CD14-positive monocyte (primary cell): ENCODE measurements around the gene ZNF738. TPM values are rescaled to one million over a fixed set of nuclear protein-coding genes. Genes with fewer than 3 reads are reported as not detected.

Experiments used
- DNase-seq, 3 donors: peaks; one replicate each; pipeline ENCODE4 v3.0.0-alpha.2; 2011 to 2022
- H2AFZ ChIP-seq: 2 replicates; pipeline ENCODE4 v1.6.0; 2012; ENCODE audit warnings: mild to moderate bottlenecking, low read depth, low read length, inconsistent platforms; ENCODE audit not compliant: insufficient read depth, poor library complexity, severe bottlenecking
- H3K27ac ChIP-seq, 2 donors: 1 replicate in 1 of 2; 2 replicates in 1 of 2; pipeline ENCODE4 v1.5.1; 2012 to 2013; ENCODE audit warnings: low read length in 2 of 2, control low read depth in 1 of 2, inconsistent platforms in 1 of 2, low read depth in 1 of 2, mild to moderate bottlenecking in 1 of 2
- H3K27me3 ChIP-seq, 2 donors: one replicate each; pipeline versions ENCODE4 v1.6.0 to v1.6.1; 2011 to 2013; ENCODE audit warnings: low read length in 2 of 2; ENCODE audit not compliant: control insufficient read depth in 2 of 2, insufficient read depth in 2 of 2
- H3K36me3 ChIP-seq, 2 donors: replicated peaks in 1 of 2; 1 replicate in 1 of 2; 2 replicates in 1 of 2; pipeline versions ENCODE4 v1.5.1 to v1.6.1; 2012 to 2013; ENCODE audit warnings: low read length in 2 of 2, control low read depth in 1 of 2, inconsistent platforms in 1 of 2, mild to moderate bottlenecking in 1 of 2; ENCODE audit not compliant: insufficient read depth in 2 of 2, control insufficient read depth in 1 of 2
- H3K4me1 ChIP-seq, 2 donors: 1 replicate in 1 of 2; 2 replicates in 1 of 2; pipeline versions ENCODE4 v1.5.1 to v1.6.1; 2012 to 2013; ENCODE audit warnings: low read length in 2 of 2, control low read depth in 1 of 2, inconsistent platforms in 1 of 2, mild to moderate bottlenecking in 1 of 2, moderate library complexity in 1 of 2; ENCODE audit not compliant: insufficient read depth in 2 of 2, control insufficient read depth in 1 of 2
- H3K4me2 ChIP-seq: replicated peaks from 2 replicates; pipeline ENCODE3; 2012; ENCODE audit warnings: low read length, moderate library complexity, mild to moderate bottlenecking; ENCODE audit not compliant: poor library complexity, severe bottlenecking; ENCODE audit errors: extremely low read depth
- H3K4me3 ChIP-seq, 3 experiments: fragments of 200-600 bp in 1 of 3; sonication (generic) in 1 of 3; replicated peaks in 1 of 3; 1 replicate in 2 of 3; 2 replicates in 1 of 3; pipeline ENCODE4 v1.5.1; 2011 to 2013; ENCODE audit warnings: low read length in 3 of 3, mild to moderate bottlenecking in 3 of 3, control low read depth in 2 of 3, low read depth in 2 of 3, inconsistent platforms in 1 of 3, moderate library complexity in 1 of 3
- H3K79me2 ChIP-seq: 2 replicates; pipeline ENCODE4 v1.6.0; 2012; ENCODE audit warnings: mild to moderate bottlenecking, control low read depth, inconsistent platforms, low read length, moderate library complexity; ENCODE audit not compliant: insufficient read depth
- H3K9ac ChIP-seq: 2 replicates; pipeline ENCODE4 v1.6.0; 2017; ENCODE audit warnings: low read length, mild to moderate bottlenecking; ENCODE audit not compliant: insufficient read depth, poor library complexity, severe bottlenecking
- H3K9me3 ChIP-seq, 2 donors: replicated peaks in 1 of 2; 1 replicate in 1 of 2; 2 replicates in 1 of 2; pipeline versions ENCODE4 v1.5.1 to v1.6.1; 2012 to 2013; ENCODE audit warnings: low read length in 2 of 2, control low read depth in 1 of 2; ENCODE audit not compliant: control insufficient read depth in 1 of 2, insufficient read depth in 1 of 2
- H4K20me1 ChIP-seq: 2 replicates; pipeline ENCODE4 v1.6.0; 2012; ENCODE audit warnings: mild to moderate bottlenecking, low read length, control low read depth, moderate library complexity; ENCODE audit not compliant: insufficient read depth
- H3K27ac Mint-ChIP-seq, 7 donors: one replicate each; pipeline ENCODE4 v1.8.0; 2020; ENCODE audit warnings: mild to moderate bottlenecking in 7 of 7, mixed read lengths in 7 of 7, moderate library complexity in 6 of 7, inconsistent platforms in 2 of 7
- H3K27me3 Mint-ChIP-seq, 3 donors: one replicate each; pipeline ENCODE4 v1.8.0; 2021 to 2022; ENCODE audit warnings: low read depth in 3 of 3, mild to moderate bottlenecking in 3 of 3, mixed read lengths in 3 of 3, moderate library complexity in 3 of 3, inconsistent platforms in 1 of 3
- H3K36me3 Mint-ChIP-seq, 2 donors: one replicate each; pipeline ENCODE4 v1.8.0; 2020; ENCODE audit warnings: mixed read lengths in 2 of 2, inconsistent platforms in 1 of 2, mild to moderate bottlenecking in 1 of 2
- H3K4me1 Mint-ChIP-seq: one replicate; pipeline ENCODE4 v1.8.0; 2020; ENCODE audit warnings: mild to moderate bottlenecking, mixed read lengths
- H3K4me3 Mint-ChIP-seq, 2 donors: one replicate each; pipeline ENCODE4 v1.8.0; 2020; ENCODE audit warnings: mild to moderate bottlenecking in 2 of 2, mixed read lengths in 2 of 2, moderate library complexity in 1 of 2
- H3K9me3 Mint-ChIP-seq, 7 donors: one replicate each; pipeline ENCODE4 v1.8.0; 2020 to 2022; ENCODE audit warnings: mixed read lengths in 7 of 7, mild to moderate bottlenecking in 6 of 7, moderate library complexity in 6 of 7, inconsistent platforms in 2 of 7
- CTCF ChIP-seq: fragments of 200-600 bp; IDR thresholded peaks from one replicate; pipeline ENCODE4 v1.8.0; 2022; ENCODE audit warnings: antibody characterized with exemption, mild to moderate bottlenecking
- WGBS: methylation state at CpG from one replicate; pipeline ENCODE4 v1.1.5; 2013; ENCODE audit warnings: missing lambda C conversion rate; ENCODE audit not compliant: insufficient coverage; 5-methylcytosine and 5-hydroxymethylcytosine counted together
- intact Hi-C, 2 donors: fragments of 100-400 bp; cut with micrococcal nuclease; formaldehyde crosslinking; loops; one replicate each; pipeline versions ENCODE4 v1.15.0 to v1.15.1; 2023
- polyA plus RNA-seq, 3 donors: library from polyadenylated mRNA; depleted of rRNA in 1 of 3; unstranded in 2 of 3; stranded (reverse) in 1 of 3; fragments of 300-500 nt in 2 of 3; fragments of >200 nt in 1 of 3; fragmentation: Illumina TruSeq in 2 of 3; gene quantifications; 1 replicate in 2 of 3; 2 replicates in 1 of 3; pipeline ENCODE4 v1.2.3, GENCODE V29; 2012 to 2021

ZNF738 gene
- polyA plus RNA-seq, 3 donors = 3.5 to 5.0 (median 4.0) TPM

DNA sequence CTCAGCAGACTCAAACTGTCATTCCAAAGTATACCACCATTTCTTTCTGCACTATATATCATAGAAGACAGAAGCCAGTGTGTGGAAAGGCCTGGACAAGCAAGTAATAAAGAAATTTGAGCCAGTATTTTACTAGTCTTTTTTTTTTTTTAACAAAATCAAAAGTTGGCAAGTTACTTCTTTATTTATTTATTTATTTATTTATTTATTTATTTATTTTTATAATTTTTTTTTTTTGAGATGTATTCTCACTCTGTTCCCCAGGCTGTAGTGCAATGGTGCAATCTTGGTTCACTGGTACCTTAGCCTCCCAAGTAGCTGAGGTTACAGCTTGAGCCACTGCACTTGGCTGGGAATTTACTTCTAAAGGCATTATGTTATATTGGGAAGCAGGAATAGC is 63.4 kb downstream of the ZNF738 start:
- peak overlapping the region in 1 of 3 experiments; percentile 11 for H3K4me3 ChIP-seq
- Mint-ChIP-seq H3K4me1 (no peaks in the 10 kb centered on the region), H3K27me3 (no peaks in the 10 kb centered on the region), H3K27ac (no peak overlapping the region), H3K9me3 (peaks cover 43 to 90% (median 79%) of the 10 kb centered on the region in 7 donors), H3K4me3 (no peak overlapping the region), H3K36me3 (peaks cover 8 to 23% of the 10 kb centered on the region in 2 donors)
- no peaks in the 10 kb centered on the region for H4K20me1 ChIP-seq
- peaks cover 45 to 91% of the 10 kb centered on the region in 2 donors for H3K9me3 ChIP-seq
- H3K79me2 ChIP-seq = no peaks in the 10 kb centered on the region
- H3K36me3 ChIP-seq = peaks cover 0 to 18% of the 10 kb centered on the region in 2 donors
- no peaks in the 10 kb centered on the region for H3K27me3 ChIP-seq
- H2AFZ ChIP-seq = no peak overlapping the region
- no peak for TF ChIP-seq CTCF
- H3K27ac ChIP-seq = no peak overlapping the region
- intact Hi-C loops = no loop called here
- H3K9ac ChIP-seq = no peak overlapping the region
- no peak overlapping the region for H3K4me2 ChIP-seq
- H3K4me1 ChIP-seq = no peaks in the 10 kb centered on the region
- no peak for DNase-seq

DNA sequence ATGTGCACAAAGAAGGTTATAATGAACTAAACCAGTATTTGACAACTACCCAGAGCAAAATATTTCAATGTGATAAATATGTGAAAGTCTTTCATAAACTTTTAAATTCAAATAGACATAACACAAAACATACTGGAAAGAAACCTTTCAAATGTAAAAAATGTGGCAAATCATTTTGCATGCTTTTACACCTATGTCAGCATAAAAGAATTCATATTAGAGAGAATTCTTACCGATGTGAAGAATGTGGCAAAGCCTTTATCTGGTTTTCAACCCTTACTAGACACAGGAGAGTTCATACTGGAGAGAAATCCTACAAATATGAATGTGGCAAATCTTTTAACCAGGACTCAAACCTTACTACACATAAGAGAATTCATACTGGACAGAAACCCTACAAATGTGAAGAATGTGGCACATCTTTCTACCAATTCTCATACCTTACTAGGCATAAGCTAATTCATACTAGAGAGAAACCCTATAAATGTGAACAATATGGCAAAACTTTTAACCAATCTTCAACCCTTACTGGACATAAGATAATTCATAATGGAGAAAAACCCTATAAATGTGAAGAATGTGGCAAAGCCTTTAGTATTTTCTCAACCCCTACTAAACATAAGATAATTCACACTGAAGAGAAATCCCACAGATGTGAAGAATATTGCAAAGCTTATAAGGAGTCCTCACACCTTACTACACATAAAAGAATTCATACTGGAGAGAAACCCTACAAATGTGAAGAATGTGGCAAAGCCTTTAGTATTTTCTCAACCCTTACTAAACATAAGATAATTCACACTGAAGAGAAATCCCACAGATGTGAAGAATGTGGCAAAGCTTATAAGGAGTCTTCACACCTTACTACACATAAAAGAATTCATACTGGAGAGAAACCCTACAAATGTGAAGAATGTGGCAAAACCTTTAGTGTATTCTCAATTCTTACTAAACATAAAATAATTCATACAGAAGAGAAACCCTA is 64.5 kb downstream of the ZNF738 start:
- Histone ChIP-seq H2AFZ (no peak overlapping the region), H4K20me1 (no peaks in the 10 kb centered on the region), H3K9ac (no peak overlapping the region), H3K4me3 (no peak overlapping the region), H3K27me3 (no peaks in the 10 kb centered on the region), H3K79me2 (no peaks in the 10 kb centered on the region), H3K9me3 (peaks cover 45 to 88% of the 10 kb centered on the region in 2 donors), H3K4me2 (no peak overlapping the region), H3K4me1 (no peaks in the 10 kb centered on the region), H3K27ac (no peak overlapping the region), H3K36me3 (peaks cover 0 to 18% of the 10 kb centered on the region in 2 donors)
- Mint-ChIP-seq H3K27me3 (no peaks in the 10 kb centered on the region), H3K9me3 (peaks cover 37 to 85% (median 74%) of the 10 kb centered on the region in 7 donors), H3K4me1 (no peaks in the 10 kb centered on the region), H3K4me3 (no peak overlapping the region), H3K27ac (no peak overlapping the region), H3K36me3 (peaks cover 4 to 21% of the 10 kb centered on the region in 2 donors)
- no CpG with 5 or more reads among the region's 1 CpG for whole genome bisulfite sequencing
- intact Hi-C loops = no loop called here
- no peak for TF ChIP-seq CTCF
- no peak for DNase-seq

Other genes with a start within 250 kb of the ZNF738 start
- gene ZNF431, start 217.0 kb upstream of the ZNF738 start, polyA plus RNA-seq = 1 to 10 TPM; 1.8 to 9.8 (median 4.6) TPM
- 1 to 10 TPM; 2.2 to 5.7 (median 2.3) TPM for gene ZNF708, start 29.6 kb upstream of the ZNF738 start, polyA plus RNA-seq
- gene ZNF493, start 38.1 kb downstream of the ZNF738 start, polyA plus RNA-seq = 1 to 10 TPM; 2.1 to 3.5 (median 2.6) TPM
- gene ZNF429, start 146.6 kb downstream of the ZNF738 start, polyA plus RNA-seq = 10 to 100 TPM in 2 of 3 donors, 1 to 10 TPM in 1; 9.5 to 11.6 (median 11.1) TPM